AG04450 (cell line): Measurements from ENCODE around the gene LYPD5. TPM values are rescaled to one million over a fixed set of nuclear protein-coding genes. Genes with fewer than 3 reads are reported as not detected.

Experiments
- CTCF ChIA-PET: fragments of 300-600, 350-600 bp; formaldehyde crosslinking; extraction: SDS; loops from one replicate; lab custom pipeline; 2022; ENCODE audit warnings: antibody characterized with exemption, inconsistent platforms; lab: Charles Lee
- POLR2A ChIA-PET: fragments of 350-600 bp; formaldehyde crosslinking; extraction: SDS; loops from one replicate; lab custom pipeline; 2021; ENCODE audit warnings: antibody characterized with exemption, inconsistent platforms; lab: Yijun Ruan, JAX
- DNase-seq: peaks from one replicate; pipeline ENCODE4 v3.0.0-alpha.2; 2011; ENCODE audit warnings: low read depth, low spot score
- H3K27ac ChIP-seq: one replicate; pipeline ENCODE4 v1.5.1; 2012; ENCODE audit warnings: low read depth, low read length, control low read depth
- H3K27me3 ChIP-seq: one replicate; pipeline ENCODE4 v1.6.0; 2012; ENCODE audit warnings: low read length; ENCODE audit not compliant: control insufficient read depth, insufficient read depth
- H3K4me3 ChIP-seq: 2 replicates; pipeline ENCODE4 v1.5.1; 2011; ENCODE audit warnings: mild to moderate bottlenecking, low read depth, low read length, control low read depth
- H3K9me3 ChIP-seq: 2 replicates; pipeline ENCODE4 v1.5.1; 2012; ENCODE audit warnings: low read length; ENCODE audit not compliant: control insufficient read depth, insufficient read depth
- polyA plus RNA-seq: library from polyadenylated mRNA; depleted of rRNA; stranded (reverse); fragments of >200 nt; gene quantifications from 2 replicates; pipeline ENCODE4 v1.2.3, GENCODE V29; 2011
- TF ChIP-seq, protein P1 (sequence below): IDR thresholded peaks from 2 replicates; pipeline ENCODE4 v1.5.1; 2011; ENCODE audit warnings: low read depth, low read length, control low read depth, inconsistent platforms

LYPD5 gene
- polyA plus RNA-seq, 1 experiment = 0.66 TPM

DNA sequence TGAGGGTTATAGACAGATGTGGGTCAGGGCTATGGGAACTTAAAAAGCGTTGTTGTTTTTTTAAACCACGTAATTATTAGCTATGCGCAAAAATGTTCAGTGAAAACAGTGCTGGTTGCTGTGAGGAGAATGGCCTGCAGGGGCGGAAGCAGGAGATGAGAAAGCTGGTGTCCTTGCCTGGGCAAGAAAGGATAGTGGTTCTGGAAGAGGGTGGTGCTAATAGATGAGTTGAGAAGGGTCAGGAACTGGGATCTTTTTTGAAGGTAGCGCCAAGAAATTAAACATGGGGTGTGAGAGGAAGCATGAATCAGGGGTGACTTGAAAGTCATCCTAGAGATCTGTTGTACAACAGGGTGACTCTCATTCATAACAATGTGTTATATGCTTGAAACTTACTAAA lies 42.7 kb downstream of the LYPD5 start:
- ChIA-PET POLR2A (interaction anchor here (0.9 kb wide), 2 partner anchors 15 to 90 kb away, joined by 3 read pairs; partner anchors contain the start of gene PLAUR), CTCF (interaction anchor here (1.0 to 1.4 kb wide), 2 partner anchors 14 to 15 kb away, joined by 4 to 5 read pairs; no protein-coding TSS in a partner anchor)
- TF ChIP-seq, protein P1, sequence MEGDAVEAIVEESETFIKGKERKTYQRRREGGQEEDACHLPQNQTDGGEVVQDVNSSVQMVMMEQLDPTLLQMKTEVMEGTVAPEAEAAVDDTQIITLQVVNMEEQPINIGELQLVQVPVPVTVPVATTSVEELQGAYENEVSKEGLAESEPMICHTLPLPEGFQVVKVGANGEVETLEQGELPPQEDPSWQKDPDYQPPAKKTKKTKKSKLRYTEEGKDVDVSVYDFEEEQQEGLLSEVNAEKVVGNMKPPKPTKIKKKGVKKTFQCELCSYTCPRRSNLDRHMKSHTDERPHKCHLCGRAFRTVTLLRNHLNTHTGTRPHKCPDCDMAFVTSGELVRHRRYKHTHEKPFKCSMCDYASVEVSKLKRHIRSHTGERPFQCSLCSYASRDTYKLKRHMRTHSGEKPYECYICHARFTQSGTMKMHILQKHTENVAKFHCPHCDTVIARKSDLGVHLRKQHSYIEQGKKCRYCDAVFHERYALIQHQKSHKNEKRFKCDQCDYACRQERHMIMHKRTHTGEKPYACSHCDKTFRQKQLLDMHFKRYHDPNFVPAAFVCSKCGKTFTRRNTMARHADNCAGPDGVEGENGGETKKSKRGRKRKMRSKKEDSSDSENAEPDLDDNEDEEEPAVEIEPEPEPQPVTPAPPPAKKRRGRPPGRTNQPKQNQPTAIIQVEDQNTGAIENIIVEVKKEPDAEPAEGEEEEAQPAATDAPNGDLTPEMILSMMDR = peak; percentile 64
- Histone ChIP-seq H3K27me3 (no peaks in the 10 kb centered on the region), H3K27ac (no peak overlapping the region), H3K4me3 (no peak overlapping the region), H3K9me3 (no peaks in the 10 kb centered on the region)
- no peak for DNase-seq

DNA sequence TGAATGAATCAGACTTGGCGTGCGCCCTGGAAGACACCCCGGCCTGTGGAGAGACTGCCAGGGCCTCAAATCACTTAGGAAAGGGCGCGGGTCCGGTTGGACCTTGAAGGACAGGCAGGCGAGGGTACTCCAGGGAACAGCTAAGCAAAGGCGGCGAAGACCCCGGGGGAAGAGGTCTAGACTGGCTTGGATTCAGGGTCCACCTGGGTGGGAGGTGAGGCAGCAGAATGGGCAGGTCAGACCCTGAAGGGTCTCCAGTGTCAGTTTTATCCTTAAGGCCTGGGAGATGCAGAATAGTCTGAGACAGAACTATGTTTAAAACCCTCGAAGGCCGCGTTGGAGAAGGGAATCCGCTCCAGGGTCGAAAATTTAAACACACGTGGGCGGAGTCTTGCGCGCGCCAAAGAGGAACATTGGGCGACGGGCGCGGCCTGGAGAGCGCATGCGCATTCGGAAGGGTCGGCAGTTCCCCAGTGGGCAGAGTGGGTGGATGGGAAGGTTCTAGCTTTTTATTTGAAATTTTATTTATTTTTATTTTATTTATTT lies 46.9 kb downstream of the LYPD5 start:
- H3K27me3 ChIP-seq = no peaks in the 10 kb centered on the region
- H3K4me3 ChIP-seq = peak overlapping the region; percentile 88
- peak overlapping the region; percentile 100 for H3K27ac ChIP-seq
- CTCF ChIA-PET = interaction anchor here (0.8 to 5.2 kb wide), 5 partner anchors 10 to 87 kb away, joined by 3 to 30 read pairs (median 5); no protein-coding TSS in a partner anchor
- POLR2A ChIA-PET = interaction anchor here (0.5 to 1.9 kb wide), 8 partner anchors 8 to 87 kb away, joined by 3 to 14 read pairs (median 5); partner anchors contain the start of genes PLAUR and ZNF283
- TF ChIP-seq, protein P1 = no peak
- no peak for DNase-seq
- H3K9me3 ChIP-seq = no peaks in the 10 kb centered on the region

DNA sequence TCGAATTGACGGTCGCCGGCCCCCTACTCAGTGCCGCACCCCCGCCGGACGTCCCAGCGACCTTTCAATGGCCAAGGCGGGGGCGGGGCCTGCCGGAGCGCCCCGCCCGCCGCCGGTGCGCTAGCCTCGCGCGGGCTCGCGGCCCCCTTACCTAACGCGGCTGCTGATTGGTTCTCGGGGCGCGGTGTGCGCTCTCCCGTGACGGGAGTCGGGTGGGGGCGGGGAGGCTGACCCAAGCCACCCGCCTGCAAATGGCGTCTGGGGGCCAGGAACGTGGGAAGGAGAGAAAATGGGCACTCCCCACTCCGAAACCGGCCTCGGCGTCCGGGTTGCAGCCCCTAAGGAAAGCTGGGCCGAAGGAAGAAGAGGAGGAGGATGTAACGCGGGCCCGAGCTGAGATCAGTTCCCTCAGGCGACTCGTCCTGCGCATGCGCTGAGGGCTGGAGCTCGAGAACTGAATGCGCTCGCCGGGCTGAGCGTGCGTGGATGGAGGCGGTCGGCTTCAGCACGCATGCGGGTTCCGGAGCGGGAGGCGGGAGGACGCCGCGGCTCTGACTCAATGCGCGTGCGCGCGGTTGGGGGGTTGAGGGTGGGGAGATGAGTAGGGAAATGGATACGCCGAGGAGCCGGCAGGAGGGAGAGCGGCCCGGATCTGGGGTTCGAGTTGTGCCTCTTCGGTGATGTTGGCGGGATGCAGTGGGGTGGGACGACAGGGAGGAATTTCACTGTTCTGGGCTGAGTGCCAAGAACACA lies 47.6 kb downstream of the LYPD5 start, which contains the start of gene SMG9:
Gene SMG9 (minus strand): TSS at position 460 of the 753 bp plus-strand sequence. CDS start 4,221 bp downstream, outside the sequence.
- TF ChIP-seq, protein P1 = no peak
- Histone ChIP-seq H3K4me3 (peak within 1 kb of the TSS; percentile 88), H3K9me3 (no peaks in the 10 kb centered on the region), H3K27ac (peak within 1 kb of the TSS; percentile 100), H3K27me3 (no peaks in the 10 kb centered on the region)
- ChIA-PET CTCF (interaction anchor here (0.8 to 5.2 kb wide), 5 partner anchors 9 to 86 kb away, joined by 3 to 30 read pairs (median 5); no protein-coding TSS in a partner anchor), POLR2A (interaction anchor here (0.5 to 1.9 kb wide), 8 partner anchors 9 to 86 kb away, joined by 3 to 14 read pairs (median 5); partner anchors contain the start of genes PLAUR and ZNF283)
- DNase-seq = peak; percentile 94

DNA sequence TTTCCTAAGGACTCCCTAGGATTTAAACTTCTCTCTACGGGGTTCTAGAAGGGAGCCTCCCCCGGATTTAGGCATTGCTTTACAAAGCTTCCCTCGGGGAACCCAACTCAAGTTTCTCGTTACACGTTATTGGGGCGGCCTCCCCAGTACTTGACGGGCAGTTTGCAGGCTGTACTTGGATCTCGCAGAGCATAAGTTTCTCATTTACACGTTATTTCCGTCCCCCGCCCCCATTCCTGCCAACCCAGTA lies 48.1 kb downstream of the LYPD5 start:
- ChIA-PET CTCF (interaction anchor here (1.6 to 5.2 kb wide), 3 partner anchors 12 to 86 kb away, joined by 5 to 30 read pairs (median 8); no protein-coding TSS in a partner anchor), POLR2A (interaction anchor here (1.0 to 2.3 kb wide), 7 partner anchors 9 to 86 kb away, joined by 3 to 14 read pairs (median 5); partner anchors contain the start of gene ZNF283)
- Histone ChIP-seq H3K9me3 (no peaks in the 10 kb centered on the region), H3K27ac (peak overlapping the region; percentile 57), H3K27me3 (no peaks in the 10 kb centered on the region), H3K4me3 (peak overlapping the region; percentile 88)
- no peak for DNase-seq
- TF ChIP-seq, protein P1 = no peak
